ENCODE data around the gene ATG2A. TPM values are rescaled to one million over a fixed set of nuclear protein-coding genes. Genes with fewer than 3 reads are reported as not detected.

The ATG2A gene
- total and polyA plus RNA-seq, 9 of the 15 experiments (the other 6 are each of a cell fraction or from before 2014, with no cell fraction given), result 0.25 to 45.9 (median 5.2) TPM

DNA sequence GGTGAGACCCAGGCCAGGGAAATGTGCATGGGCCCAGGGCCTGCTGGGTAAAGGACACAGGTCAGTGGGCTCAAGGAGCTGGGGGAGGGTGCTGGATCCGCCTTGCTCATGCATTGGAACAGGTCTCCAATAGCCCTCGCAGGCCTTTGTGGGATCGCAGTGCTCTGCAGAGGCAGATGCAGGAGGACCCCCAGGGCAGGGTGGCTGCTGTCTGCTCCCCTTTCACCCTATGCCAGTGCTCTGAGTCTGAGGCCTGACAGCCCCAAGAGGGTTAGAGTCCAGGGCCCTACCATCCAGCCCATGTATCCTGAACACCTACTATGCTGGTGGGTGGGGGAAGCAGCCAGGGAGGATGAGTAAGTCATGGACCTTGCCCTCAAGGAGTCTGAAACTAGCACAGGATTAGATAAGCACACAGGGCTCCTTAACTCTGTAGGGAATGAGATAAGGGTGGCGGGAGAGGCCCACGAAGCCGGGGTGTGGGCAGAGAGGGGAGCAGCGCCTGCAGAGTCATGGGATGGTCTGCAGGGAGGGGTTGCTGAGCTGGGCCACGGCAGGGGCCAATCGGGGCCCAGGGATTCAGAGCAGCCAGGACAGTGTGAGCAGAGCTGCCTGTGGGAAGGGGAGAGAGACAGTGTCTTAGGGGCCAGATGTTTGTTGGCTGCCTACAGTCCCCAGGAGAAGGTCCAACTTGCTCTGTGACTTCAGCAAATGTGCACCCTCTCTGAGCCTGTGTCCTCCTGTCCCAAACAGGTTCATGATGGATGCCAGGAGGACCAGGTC lies 28.1 kb downstream of the ATG2A start (continued):
- TF ChIP-seq ZNF511 (CRISPR knock-in tag; IDR thresholded peaks at IDR 0.05), result no peak
- TF ChIP-seq MYNN (IDR thresholded peaks at IDR 0.05), result peak; percentile 96
- no peak for TF ChIP-seq MYNN (CRISPR knock-in tag; IDR thresholded peaks at IDR 0.05)
- no peak for TF ChIP-seq CHD2 (IDR thresholded peaks at IDR 0.05; ENCODE audit: low read depth, low read length)
- TF ChIP-seq TBL1XR1 (IDR thresholded peaks at IDR 0.05; ENCODE audit: low read length in 2 of 2), result peak; percentile 52 to 91; a peak in 3 of 4 replicates
- no peak for TF ChIP-seq SLC30A9 (CRISPR knock-in tag; IDR thresholded peaks at IDR 0.05)
- TF ChIP-seq RUNX1 (IDR thresholded peaks at IDR 0.05; ENCODE audit: low read depth), result 0 out of 2 replicates have a peak, but pooled peaks have one; percentile 36
- TF ChIP-seq ETS2 (tag; IDR thresholded peaks at IDR 0.05; ENCODE audit: borderline replicate concordance, poor library complexity, severe bottlenecking), result no peak
- peak; percentile 89 for TF ChIP-seq ZFP36 (IDR thresholded peaks at IDR 0.05; ENCODE audit: low read depth, low read length, partially characterized antibody)

DNA sequence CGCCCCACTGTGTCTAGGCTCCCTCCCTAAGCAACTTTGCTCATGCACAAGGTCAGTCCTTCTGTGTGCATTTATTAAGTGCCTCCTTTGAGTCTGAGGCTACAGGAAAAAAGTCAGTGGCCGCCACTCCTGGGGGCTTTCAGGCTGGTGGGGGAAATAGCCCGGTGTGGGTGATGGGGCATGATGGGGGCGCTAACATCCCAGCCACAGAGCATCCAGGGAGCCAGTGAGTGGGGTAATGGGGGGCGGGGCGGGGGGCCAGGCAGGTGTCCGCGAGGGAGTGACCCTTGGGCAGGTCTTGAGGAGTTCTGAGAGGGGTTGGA lies 28.6 kb downstream of the ATG2A start:
- Histone ChIP-seq H3K27me3 (ENCODE audit: control insufficient read depth in 2 of 2, insufficient read depth in 2 of 2, low read length in 2 of 2) (no peaks in the 10 kb centered on the region), H2AFZ (ENCODE audit: low read depth, low read length) (peak overlapping the region; percentile 99), H4K20me1 (replicated peaks; ENCODE audit: control insufficient read depth, insufficient read depth, low read length) (no peaks in the 10 kb centered on the region), H3K36me3 (ENCODE audit: control insufficient read depth, insufficient read depth, low read length) (no peaks in the 10 kb centered on the region), H3K4me1 (replicated peaks in 1 of 2; ENCODE audit: control insufficient read depth in 2 of 2, insufficient read depth in 2 of 2, low read length in 2 of 2) (peaks cover 44 to 85% of the 10 kb centered on the region in 2 experiments), H3K9me1 (ENCODE audit: control insufficient read depth, insufficient read depth, low read length) (no peaks in the 10 kb centered on the region), H3K9me3 (replicated peaks; ENCODE audit: control insufficient read depth, insufficient read depth, low read depth, low read length) (no peaks in the 10 kb centered on the region), H3K4me3 (no peak overlapping the region), H3K9ac (ENCODE audit: insufficient read depth in 1 of 2, low read depth in 2 of 2, low read length in 2 of 2) (peak overlapping the region; percentile 70 to 86), H3K4me2 (ENCODE audit: insufficient read depth, low read length) (peak overlapping the region; percentile 91), H3K79me2 (ENCODE audit: control insufficient read depth, insufficient read depth, low read length) (no peaks in the 10 kb centered on the region), H3K27ac (ENCODE audit: extremely low read depth, low read depth, low read length) (peak overlapping the region; percentile 82)
- FAIRE-seq (no peak), DNase-seq (ENCODE audit: extremely low read depth in 1 of 4, low spot score in 3 of 4) (no peak), ATAC-seq (no peak)
- CTCF ChIA-PET (ENCODE audit: low intra/inter-chr PET ratio), result interaction anchor here (0.7 kb wide), 1 partner anchor 41 kb away, joined by 4 read pairs; no protein-coding TSS in a partner anchor
- WGBS (ENCODE audit: insufficient coverage, low coverage, missing lambda C conversion rate), result 11% methylated on average over 3 of the region's 8 CpGs
- POLR2A ChIA-PET, result interaction anchor here (0.6 to 3.4 kb wide), 10 partner anchors 10 to 339 kb away, joined by 3 to 28 read pairs (median 4); partner anchors contain the start of gene EHD1
- no TSS peak for BruUV-seq (replicated peaks)
- TF ChIP-seq ZNF175 (CRISPR knock-in tag; IDR thresholded peaks at IDR 0.05; ENCODE audit: low read depth), result 0 out of 2 replicates have a peak, but pooled peaks have one; percentile 35
- TF ChIP-seq, protein P1, sequence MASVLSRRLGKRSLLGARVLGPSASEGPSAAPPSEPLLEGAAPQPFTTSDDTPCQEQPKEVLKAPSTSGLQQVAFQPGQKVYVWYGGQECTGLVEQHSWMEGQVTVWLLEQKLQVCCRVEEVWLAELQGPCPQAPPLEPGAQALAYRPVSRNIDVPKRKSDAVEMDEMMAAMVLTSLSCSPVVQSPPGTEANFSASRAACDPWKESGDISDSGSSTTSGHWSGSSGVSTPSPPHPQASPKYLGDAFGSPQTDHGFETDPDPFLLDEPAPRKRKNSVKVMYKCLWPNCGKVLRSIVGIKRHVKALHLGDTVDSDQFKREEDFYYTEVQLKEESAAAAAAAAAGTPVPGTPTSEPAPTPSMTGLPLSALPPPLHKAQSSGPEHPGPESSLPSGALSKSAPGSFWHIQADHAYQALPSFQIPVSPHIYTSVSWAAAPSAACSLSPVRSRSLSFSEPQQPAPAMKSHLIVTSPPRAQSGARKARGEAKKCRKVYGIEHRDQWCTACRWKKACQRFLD (CRISPR knock-in tag; IDR thresholded peaks at IDR 0.05), result no peak
- TF ChIP-seq NR2C2 (CRISPR knock-in tag; IDR thresholded peaks at IDR 0.05), result no peak
- TF ChIP-seq NR2C2 (tag; IDR thresholded peaks at IDR 0.05), result 0 out of 2 replicates have a peak, but pooled peaks have one; percentile 19
- TF ChIP-seq CREB1 (IDR thresholded peaks at IDR 0.05), result no peak
- 0 out of 2 replicates have a peak, but pooled peaks have one; percentile 8 for TF ChIP-seq CREB1 (CRISPR knock-in tag; IDR thresholded peaks at IDR 0.05)
- no peak for TF ChIP-seq ELF4 (CRISPR knock-in tag; IDR thresholded peaks at IDR 0.05)
- no peak for TF ChIP-seq ZNF384 (IDR thresholded peaks at IDR 0.05; ENCODE audit: low read depth, low read length)
- peak; percentile 1 for TF ChIP-seq SAP30 (IDR thresholded peaks at IDR 0.05; ENCODE audit: borderline replicate concordance, insufficient read depth, low read depth, low read length, poor library complexity, severe bottlenecking)
- 0 out of 2 replicates have a peak, but pooled peaks have one; percentile 33 for TF ChIP-seq NR1H2 (CRISPR knock-in tag; IDR thresholded peaks at IDR 0.05)
- in situ Hi-C loops (cut with MboI), result no loop called here
- intact Hi-C loops (cut with micrococcal nuclease), result loop anchor here (2.0 to 10.0 kb wide), 3 partner anchors 18 to 226 kb away; partner anchors contain the start of genes SF1, TM7SF2 and ZNHIT2

Data from K562 (cell line).